GM21619 (cell line): ENCODE measurements around the gene FADS6.

ENCODE experiments used
- ATAC-seq: cut with Tn5 transposase; IDR thresholded peaks from one replicate; pipeline ENCODE4 v1.9.1; 2021; ENCODE audit not compliant: unreplicated experiment

The FADS6 gene

DNA sequence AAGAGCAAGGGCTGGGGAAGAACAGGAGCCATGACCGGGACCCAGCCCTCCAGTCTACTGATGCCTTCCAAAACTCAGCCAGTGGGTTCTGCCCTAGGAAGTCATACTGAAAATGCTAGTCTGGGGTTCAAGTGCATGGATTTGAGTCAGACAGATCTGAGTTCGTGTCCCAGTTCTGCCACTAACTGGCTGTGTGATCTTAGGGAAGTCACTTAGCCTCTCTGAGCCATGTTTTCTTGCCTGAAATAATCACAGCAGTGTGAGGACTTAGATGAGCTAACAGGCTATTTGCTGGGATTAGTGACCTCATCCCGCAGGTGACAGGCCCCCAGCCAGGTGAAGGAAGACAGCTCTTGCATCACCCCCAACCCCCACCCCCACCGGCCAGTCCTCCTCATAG, 38.1 kb downstream of the FADS6 start:
- no peak for ATAC-seq

DNA sequence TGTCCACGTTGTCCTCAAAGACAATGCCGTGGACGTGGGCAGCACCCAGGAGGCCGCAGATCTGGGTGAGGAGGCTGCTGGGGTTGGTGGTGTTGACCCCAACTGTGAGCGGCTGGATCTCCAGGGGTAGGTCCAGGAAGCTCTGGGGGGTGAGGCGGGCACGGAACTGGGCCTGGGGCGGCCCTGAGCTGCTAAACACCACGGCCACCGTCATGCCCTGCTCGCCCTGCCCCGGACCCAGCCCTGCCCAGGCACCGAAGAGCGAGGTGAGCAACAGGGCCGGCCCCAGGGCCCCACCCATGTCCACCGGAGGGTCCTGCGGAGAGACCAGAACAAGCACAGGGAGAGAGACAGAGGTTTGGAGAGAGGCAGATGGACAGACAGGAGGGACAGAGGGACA, 38.6 kb downstream of the FADS6 start:
- no peak for ATAC-seq

DNA sequence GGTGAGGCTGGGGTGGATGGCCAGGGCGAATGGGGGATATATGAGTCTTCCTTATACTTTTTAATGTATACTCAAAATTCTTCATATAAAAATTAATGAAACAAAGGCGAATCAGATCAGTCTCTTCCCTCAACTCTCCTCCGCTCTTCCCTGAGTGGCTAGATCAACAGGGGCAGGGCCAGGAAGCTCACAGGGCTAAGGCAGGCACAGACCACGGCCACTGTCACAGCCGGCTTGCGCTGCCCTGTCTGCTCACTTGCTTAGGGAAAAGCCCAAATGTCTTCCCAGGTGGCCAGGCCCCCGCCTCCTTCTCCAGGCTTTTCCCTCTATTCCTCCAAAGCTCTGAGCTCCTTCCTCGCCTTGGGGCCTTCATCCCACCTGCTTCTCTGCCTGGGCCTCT, 39.8 kb downstream of the FADS6 start:
- ATAC-seq, result no peak

DNA sequence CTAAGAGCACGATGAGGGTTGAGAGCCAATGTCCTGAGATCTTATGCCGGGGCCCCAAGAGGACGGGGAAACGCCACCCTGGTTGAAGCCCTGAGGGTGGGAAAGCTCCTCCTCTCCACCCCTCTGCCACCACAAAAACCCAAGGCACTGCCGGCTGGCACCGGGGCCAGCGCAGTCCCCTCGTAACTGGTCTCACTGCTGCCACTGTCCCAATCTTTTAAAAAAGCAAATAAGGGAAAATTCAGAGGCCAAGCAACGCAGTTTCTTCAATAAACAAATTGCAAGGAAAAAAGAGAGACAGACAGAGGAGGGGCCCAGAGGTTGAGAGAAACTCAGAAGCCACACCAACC, 40.4 kb downstream of the FADS6 start:
- no peak for ATAC-seq

GRCh38 chr17:74852237-74853047, 41.0 kb downstream of the FADS6 start:
- no peak for ATAC-seq

DNA sequence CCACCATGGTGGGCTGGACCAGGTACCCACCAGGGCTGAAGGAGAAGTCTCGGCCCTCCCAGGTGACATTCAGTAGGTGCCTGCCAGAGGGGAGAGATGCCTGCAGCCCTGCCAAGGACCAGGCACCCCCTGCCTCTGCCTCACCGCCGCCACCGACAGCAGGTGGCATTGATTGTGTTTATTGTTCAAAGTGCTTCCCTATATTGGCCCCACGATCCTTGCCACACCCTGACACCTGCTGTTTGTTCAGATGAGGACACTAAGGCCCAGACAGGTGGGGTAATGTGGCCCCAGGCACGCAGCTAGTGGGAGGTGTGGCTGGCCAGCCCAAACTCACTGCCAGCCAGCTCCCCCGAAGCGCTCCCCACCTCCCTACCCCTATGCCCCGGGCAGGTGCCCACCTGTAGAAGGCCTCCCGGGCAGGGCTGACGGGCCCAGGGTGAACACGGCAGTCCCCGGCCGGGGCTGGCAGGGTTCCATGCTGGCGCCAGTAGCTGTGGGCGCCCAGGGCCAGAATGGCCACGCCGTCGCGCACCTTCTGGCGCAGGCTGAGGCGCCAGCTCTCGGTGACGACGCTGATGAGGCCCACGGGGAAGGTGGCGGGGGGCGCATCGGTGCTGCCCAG, 41.7 kb downstream of the FADS6 start:
- no peak for ATAC-seq

DNA sequence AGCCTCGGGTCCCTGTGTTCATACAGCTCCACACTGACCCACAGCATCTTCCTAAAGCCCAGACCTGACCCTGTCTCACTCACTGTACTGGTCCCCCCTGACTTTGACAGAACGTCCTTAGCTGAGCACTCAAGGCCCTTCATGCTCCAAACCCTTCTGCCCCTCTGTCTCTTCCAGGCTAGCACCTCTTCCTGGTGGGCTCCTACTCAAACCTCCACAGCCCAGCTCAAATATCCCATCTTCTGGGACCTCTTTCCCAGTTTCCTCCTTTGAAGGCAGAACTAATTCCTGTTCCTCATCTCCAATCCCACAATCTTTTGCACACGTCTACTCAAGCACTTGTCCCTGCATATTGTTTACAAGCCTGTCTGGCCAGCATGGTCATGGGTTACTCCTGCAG, 42.5 kb downstream of the FADS6 start:
- ATAC-seq, result no peak

GRCh38 chr17:74850310-74850709, 43.1 kb downstream of the FADS6 start:
- no peak for ATAC-seq

DNA sequence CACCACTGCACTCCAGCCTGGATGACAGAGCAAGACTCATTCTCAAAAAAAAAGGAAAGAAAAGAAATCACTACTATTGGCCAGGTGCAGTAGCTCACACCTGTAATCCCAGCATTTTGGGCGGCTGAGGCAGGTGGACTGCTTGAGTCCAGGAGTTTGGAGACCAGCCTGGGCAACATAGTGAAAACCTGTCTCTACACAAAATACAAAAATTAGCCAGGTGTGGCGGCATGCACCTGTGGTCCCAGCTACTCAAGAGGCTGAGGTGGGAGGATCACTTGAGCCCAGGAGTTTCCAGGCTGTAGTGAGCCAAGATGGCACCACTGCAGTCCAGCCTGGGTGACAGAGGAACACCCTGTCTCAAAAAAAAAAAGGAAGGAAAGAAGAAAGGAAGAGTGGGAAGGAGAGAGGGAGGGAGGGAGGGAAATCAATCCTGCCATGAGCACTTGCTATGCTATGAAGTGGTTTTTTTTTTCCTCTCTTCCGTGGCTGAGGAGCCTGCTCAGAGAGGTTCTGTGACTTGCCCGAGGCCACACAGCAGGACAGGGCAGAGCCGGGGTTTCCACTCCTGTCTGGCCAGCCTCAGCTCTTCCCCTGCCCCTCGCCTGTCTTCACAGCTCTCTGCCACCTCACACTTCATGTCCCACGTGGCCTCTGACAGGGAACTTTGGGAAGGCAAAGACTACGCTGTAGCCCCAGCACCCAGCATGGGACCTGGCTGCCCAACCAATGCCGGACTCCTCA, 44.6 kb downstream of the FADS6 start:
- no peak for ATAC-seq

GRCh38 chr17:74846621-74847020, 46.8 kb downstream of the FADS6 start:
- no peak for ATAC-seq

DNA sequence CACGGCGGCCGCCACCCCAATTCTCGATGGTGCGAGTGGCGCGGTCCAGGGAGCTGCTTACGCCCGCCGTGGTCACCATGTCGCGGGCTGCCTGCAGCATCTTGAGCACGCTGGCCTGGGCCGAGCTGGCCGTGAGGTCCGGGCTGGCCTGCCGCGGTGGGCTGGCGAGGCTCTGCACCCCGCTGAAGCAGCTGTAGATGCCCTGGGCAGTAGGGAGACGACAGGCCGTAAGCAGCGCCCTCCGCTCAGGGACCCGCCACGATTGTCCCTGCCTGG, 50.1 kb downstream of the FADS6 start:
- ATAC-seq, result no peak

DNA sequence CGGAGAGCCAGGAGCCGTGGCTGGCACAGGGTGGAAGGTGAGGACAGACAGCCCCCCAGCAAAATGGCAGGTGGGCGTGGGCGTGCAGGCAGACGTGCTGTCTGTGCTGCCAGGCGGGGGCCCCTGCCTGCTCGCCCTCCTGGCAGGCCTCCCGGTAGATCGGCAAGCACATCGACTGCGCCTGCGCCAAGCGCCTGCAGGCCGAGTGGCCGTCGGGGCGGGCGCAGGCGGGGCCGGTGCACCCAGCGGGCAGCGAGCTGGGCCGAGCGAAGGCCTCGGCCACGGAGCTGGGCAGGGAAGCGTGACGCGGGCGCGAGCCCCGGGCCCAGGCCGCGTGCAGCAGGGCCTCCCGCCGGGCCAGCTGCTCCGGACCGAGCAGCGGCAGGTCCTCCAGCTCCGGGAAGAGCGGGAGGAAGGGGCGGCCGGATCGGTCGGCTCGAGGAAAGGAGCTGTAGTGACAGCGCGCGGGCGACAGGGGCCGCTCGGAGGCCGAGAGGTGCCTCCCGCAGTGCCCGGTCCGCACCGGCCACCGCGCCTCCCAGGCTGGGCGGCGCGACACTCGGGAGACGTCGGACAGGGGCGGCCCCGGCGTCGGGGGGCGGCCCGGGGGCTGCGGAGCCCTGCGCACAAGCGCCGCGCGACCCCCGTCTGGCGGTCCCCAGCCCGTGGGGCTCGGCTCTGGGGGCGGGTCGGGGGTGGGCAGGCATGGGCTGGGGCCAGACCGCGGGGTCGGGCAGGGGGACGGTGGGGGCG, 50.7 kb downstream of the FADS6 start:
- no peak for ATAC-seq

DNA sequence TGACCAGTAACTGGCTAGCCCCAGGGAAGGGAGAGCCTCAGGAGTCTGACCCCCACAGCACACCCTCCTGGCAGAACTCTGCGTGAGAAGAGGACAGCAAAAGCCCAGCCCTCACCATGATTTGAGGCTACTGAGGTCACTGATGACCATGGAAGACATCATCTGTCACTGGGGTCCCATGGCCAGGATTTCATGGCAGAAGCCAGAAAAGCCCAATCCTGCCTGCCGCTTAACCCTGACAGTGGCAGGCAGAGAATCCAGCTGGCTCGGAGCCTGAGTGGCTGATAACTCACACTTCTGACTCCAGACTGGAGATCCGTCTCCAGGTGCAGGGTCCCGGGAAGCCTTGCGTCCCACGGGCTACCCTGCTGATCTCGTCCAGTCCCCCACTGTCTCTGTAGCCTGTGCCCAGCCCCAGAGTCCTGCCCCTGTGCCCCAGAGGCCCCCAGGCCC, 51.3 kb downstream of the FADS6 start:
- ATAC-seq, result no peak

DNA sequence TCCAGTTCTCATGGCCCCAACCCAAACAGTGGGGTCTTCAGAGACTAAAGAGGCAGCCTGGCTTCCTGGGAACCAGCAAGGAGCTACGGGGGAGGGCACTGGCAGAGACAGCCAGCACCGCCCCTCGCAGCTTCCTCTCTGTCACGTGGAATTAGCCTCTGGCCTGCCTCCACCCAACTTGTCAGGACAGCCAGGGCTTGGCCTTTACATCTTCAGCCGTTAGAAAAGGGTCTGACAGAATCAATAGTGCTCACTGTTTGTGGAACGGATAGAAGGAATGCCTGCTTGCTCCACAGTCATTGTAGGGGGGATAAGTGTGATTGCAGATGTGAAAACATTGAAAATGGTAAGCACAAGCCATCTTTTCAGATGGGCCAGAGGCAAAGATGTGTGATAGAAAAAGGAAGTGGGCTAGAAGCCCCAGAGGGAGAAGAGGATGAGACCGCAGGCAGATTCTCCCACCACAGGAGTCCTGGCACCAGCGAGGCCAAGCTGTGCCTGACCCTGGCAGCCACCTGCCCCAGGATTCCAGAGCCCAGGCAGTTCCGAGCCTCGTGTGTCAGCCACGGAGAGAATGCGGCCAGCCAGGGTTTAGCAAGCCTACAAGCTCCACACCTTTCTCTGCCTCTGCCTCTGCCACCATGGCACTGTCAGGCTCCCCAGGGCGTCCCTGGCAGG, 52.3 kb downstream of the FADS6 start:
- no peak for ATAC-seq

DNA sequence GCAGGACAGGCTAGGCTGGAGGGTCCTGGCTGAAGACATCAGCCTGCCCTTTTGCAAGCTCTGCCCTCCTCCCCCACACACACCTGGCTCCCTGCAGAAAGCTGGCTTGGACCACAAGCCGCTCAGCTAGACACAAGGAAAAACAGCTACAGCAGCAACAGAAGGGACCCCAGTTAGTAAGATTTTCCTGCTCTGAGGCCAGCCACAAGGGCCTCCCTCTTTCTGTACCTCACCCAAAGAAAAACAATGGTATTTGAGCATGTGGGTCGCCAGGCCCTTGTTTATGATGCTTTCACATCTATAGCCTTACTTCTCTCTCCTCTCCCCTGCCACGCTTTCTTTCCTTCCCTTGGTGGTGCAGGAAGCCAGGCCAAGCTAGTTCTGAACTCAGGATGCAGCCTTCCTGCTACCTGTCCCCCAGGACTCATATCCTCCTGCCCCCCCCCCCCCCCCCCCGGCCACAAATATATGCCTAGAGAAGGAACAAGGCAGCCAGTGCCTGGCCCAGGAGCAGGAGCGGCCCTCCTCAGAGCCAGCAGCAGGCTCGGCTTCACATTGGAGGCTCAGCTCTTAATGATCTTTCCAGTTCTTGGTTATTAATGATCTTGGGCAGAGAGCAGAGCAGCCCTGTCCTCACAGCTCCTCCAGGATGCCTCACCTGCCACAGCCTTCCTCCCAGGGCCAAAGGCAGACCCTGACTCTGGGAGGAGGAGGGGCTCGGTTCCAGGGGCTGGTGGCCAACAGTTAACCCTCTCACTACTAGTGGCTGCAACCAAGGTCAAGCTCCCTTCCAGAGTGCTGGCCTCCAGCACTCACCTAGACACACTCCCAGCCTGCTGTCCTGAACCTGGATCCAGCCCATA, 53.2 kb downstream of the FADS6 start:
- no peak for ATAC-seq

- no peak for ATAC-seq
These were observed 55.2 kb downstream of the FADS6 start for GRCh38 chr17:74838274-74838673.

DNA sequence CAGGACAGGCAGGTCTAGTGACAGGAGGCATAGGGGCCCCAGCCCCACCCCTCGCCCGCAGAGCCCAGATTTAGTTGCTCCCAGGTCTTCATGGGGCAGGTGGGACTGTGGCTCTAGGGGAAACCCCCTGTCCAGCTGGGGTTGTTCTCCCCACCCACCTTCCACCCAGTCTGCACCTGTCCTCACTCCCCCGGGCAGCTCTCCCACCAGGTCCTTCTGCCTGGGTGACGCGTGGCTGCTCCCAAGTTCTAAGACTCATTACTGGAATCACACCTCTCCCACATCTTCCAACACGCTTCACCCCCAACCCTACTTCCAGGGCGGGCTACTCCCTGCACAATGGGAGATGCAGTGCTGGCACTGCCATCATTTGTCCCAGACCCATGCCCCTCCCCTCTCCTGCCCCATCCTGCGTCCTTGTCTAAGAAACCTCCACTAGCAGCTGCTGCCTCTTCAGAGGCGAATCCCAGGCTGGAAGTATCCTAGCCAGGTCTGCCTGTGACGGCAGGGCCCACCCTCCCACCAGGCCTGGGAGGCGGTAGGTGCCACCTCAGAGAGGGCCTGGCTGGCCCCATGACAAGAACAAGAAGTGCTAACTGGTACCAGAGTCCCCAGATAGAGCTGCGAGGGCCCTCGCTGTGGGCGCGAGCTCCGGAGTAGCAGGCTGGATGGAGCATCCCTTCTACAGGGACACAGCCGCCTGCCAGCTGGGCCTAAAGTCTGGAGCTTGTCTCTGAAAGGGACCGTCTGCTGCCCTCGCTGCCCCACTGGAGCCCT, 56.6 kb downstream of the FADS6 start:
- ATAC-seq, result no peak

DNA sequence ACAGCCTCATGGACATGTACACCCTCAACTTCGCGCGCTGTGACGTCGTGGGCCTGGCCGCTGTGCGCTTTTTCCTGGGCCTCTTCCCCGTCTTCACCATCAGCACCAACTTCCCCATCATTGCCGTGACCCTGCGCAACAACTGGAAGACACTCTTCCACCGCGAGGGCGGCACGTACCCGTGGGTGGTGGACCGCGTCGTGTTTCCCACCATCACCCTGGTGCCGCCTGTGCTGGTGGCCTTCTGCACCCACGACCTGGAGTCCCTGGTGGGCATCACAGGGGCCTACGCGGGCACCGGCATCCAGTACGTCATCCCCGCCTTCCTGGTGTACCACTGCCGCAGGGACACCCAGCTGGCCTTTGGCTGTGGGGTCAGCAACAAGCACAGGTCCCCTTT, 57.2 kb downstream of the FADS6 start:
- no peak for ATAC-seq
